Tibial nerve (tissue), 4 donors: ENCODE results near the gene SERINC2. TPM values are rescaled to one million over a fixed set of nuclear protein-coding genes. Genes with fewer than 3 reads are reported as not detected.
"Not testable (repeated sequence)": the region's sequence is repeated elsewhere in the genome, so short reads cannot be mapped to it uniquely, and the experiment has no call there.

Experiments
- DNase-seq, 2 donors: peaks; one replicate each; pipeline ENCODE4 v3.0.0-alpha.2; 2019; ENCODE audit warnings: low spot score in 2 of 2
- H3K27ac ChIP-seq, 4 donors: fragments of 200-600 bp; sonication (generic) in 3 of 4; one replicate each; pipeline ENCODE4 v1.5.1; 2017 to 2019; ENCODE audit warnings: mild to moderate bottlenecking in 1 of 4
- H3K27me3 ChIP-seq, 2 donors: fragments of 200-600 bp; sonication (generic) in 1 of 2; one replicate each; pipeline versions ENCODE4 v1.5.1 to v1.6.0; 2017 to 2019
- H3K36me3 ChIP-seq, 3 donors: fragments of 200-600 bp; sonication (generic); one replicate each; pipeline ENCODE4 v1.5.1; 2018 to 2019
- H3K4me1 ChIP-seq, 4 donors: fragments of 200-600 bp; sonication (generic) in 3 of 4; one replicate each; pipeline ENCODE4 v1.5.1; 2017 to 2019
- H3K4me3 ChIP-seq, 4 donors: fragments of 200-600 bp; sonication (generic) in 3 of 4; one replicate each; pipeline ENCODE4 v1.5.1; 2017 to 2019; ENCODE audit warnings: mild to moderate bottlenecking in 1 of 4, moderate library complexity in 1 of 4
- H3K9me3 ChIP-seq, 4 donors: fragments of 200-600 bp; sonication (generic) in 3 of 4; one replicate each; pipeline ENCODE4 v1.5.1; 2017 to 2019
- EP300 ChIP-seq, 2 donors: sonication (generic); formaldehyde crosslinking; IDR thresholded peaks; one replicate each; pipeline ENCODE4 v1.6.1; 2017; ENCODE audit warnings: antibody characterized with exemption in 2 of 2, mild to moderate bottlenecking in 1 of 2
- POLR2A ChIP-seq, 2 donors: fragments of 450-650 bp; IDR thresholded peaks; one replicate each; pipeline ENCODE4 v1.6.1; 2017; ENCODE audit warnings: antibody characterized with exemption in 2 of 2, mild to moderate bottlenecking in 2 of 2, moderate library complexity in 2 of 2
- WGBS, 2 donors: methylation state at CpG; one replicate each; pipeline ENCODE4 v1.1.5; 2018; 5-methylcytosine and 5-hydroxymethylcytosine counted together
- total RNA-seq, 4 donors: library from RNA; depleted of rRNA; stranded (reverse); fragments of >200 nt; gene quantifications; one replicate each; pipeline ENCODE4 v1.1.0, GENCODE V29; 2016
- TF ChIP-seq, protein P1 (sequence below), 5 experiments: fragments of 200-600 bp in 3 of 5; fragments of 450-650 bp in 2 of 5; sonication (generic) in 3 of 5; IDR thresholded peaks; one replicate each; pipeline ENCODE4 v1.5.1; 2016 to 2019; ENCODE audit warnings: antibody characterized with exemption in 5 of 5, mild to moderate bottlenecking in 3 of 5, moderate library complexity in 2 of 5

SERINC2 gene
- total RNA-seq, 4 donors from 2014 or later: 0.42 to 4.3 (median 2.3) TPM

DNA sequence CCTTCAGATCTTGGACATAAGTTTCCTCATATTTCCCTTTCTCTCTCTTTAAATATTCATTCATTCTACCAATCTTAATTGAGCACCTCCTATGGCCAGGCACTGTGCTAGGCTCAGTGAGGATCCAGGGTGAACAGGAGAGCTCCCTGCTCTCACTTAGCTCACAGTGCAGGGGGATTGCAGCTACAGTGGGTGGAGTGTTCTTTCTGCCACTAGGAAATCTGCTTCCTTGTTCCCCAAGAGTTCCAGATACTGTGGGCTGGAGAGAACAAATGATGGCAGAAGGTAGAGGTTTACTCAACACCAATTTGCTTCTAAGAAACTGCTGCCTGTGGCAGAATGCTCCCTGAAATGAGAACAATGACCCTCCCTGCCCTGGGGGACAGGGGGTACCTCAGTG lies 35.0 kb upstream of the SERINC2 start:
- Histone ChIP-seq H3K4me1 (peaks cover 0 to 16% (median 3%) of the 10 kb centered on the region in 4 donors), H3K36me3 (no peaks in the 10 kb centered on the region), H3K4me3 (no peak overlapping the region), H3K9me3 (no peaks in the 10 kb centered on the region), H3K27ac (no peak overlapping the region), H3K27me3 (no peaks in the 10 kb centered on the region)
- TF ChIP-seq EP300 (IDR thresholded peaks at IDR 0.05): no peak
- DNase-seq: no peak

GRCh38 chr1:31380181-31380580 lies 32.8 kb upstream of the SERINC2 start:
- no peak for DNase-seq
- Histone ChIP-seq H3K9me3 (no peaks in the 10 kb centered on the region), H3K27me3 (no peaks in the 10 kb centered on the region), H3K4me3 (no peak overlapping the region), H3K36me3 (no peaks in the 10 kb centered on the region), H3K27ac (no peak overlapping the region), H3K4me1 (no peaks in the 10 kb centered on the region)
- TF ChIP-seq POLR2A (IDR thresholded peaks at IDR 0.05) (no peak), EP300 (IDR thresholded peaks at IDR 0.05) (no peak)
- TF ChIP-seq, protein P1, sequence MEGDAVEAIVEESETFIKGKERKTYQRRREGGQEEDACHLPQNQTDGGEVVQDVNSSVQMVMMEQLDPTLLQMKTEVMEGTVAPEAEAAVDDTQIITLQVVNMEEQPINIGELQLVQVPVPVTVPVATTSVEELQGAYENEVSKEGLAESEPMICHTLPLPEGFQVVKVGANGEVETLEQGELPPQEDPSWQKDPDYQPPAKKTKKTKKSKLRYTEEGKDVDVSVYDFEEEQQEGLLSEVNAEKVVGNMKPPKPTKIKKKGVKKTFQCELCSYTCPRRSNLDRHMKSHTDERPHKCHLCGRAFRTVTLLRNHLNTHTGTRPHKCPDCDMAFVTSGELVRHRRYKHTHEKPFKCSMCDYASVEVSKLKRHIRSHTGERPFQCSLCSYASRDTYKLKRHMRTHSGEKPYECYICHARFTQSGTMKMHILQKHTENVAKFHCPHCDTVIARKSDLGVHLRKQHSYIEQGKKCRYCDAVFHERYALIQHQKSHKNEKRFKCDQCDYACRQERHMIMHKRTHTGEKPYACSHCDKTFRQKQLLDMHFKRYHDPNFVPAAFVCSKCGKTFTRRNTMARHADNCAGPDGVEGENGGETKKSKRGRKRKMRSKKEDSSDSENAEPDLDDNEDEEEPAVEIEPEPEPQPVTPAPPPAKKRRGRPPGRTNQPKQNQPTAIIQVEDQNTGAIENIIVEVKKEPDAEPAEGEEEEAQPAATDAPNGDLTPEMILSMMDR (IDR thresholded peaks at IDR 0.05): no peak
- 47 to 66% methylated on average over 3 of the region's 3 CpGs for WGBS, 2 donors

GRCh38 chr1:31381394-31382294 lies 31.4 kb upstream of the SERINC2 start:
- H3K9me3 ChIP-seq: no peaks in the 10 kb centered on the region
- DNase-seq: no peak
- H3K27ac ChIP-seq: no peak overlapping the region
- H3K27me3 ChIP-seq: no peaks in the 10 kb centered on the region
- no peak overlapping the region for H3K4me3 ChIP-seq
- no peaks in the 10 kb centered on the region for H3K4me1 ChIP-seq
- WGBS, 2 donors: 74 to 75% methylated on average over 6 of the region's 6 CpGs
- H3K36me3 ChIP-seq: no peaks in the 10 kb centered on the region
- TF ChIP-seq POLR2A (IDR thresholded peaks at IDR 0.05) (no peak), EP300 (IDR thresholded peaks at IDR 0.05) (no peak)
- TF ChIP-seq, protein P1 (IDR thresholded peaks at IDR 0.05): no peak

DNA sequence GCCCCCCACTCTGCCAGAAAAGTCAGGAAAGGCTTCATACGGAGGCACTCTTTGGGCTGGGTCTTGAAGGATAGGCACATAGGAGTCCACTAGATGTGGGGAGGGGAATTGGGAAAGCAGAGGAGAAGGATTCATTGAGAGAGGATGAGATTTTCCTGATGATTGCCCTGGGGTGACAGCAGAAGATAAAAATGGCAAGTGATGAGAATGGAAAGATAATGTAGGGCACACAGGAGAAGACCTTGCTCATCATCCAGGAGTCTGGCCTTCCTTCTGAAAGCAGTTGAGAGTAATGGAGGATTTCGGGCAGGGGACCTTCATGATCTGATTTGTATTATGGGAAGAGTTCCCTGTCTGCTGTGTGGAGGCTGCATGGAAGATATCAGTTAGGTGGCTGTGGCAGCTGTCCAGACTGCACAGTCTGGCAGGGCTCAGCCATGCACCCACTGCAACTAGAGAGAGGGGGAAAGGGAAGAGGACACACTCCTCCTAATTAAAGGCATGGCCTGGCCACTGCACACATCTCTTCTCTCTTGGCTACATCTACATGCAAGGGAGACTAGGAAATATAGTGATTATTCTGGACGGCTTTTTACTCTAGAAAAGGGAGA lies 30.5 kb upstream of the SERINC2 start:
- Histone ChIP-seq H3K27ac (no peak overlapping the region), H3K9me3 (no peaks in the 10 kb centered on the region), H3K4me1 (no peaks in the 10 kb centered on the region), H3K36me3 (no peaks in the 10 kb centered on the region), H3K4me3 (no peak overlapping the region), H3K27me3 (no peaks in the 10 kb centered on the region)
- no peak for DNase-seq
- TF ChIP-seq EP300 (IDR thresholded peaks at IDR 0.05): no peak
- TF ChIP-seq POLR2A (IDR thresholded peaks at IDR 0.05): no peak
- TF ChIP-seq, protein P1 (IDR thresholded peaks at IDR 0.05): no peak
- WGBS, 2 donors: 83 to 85% methylated on average over 3 of the region's 3 CpGs

- TF ChIP-seq, protein P1 (IDR thresholded peaks at IDR 0.05): no peak
- TF ChIP-seq POLR2A (IDR thresholded peaks at IDR 0.05) (no peak), EP300 (IDR thresholded peaks at IDR 0.05) (no peak)
- Histone ChIP-seq H3K36me3 (no peaks in the 10 kb centered on the region), H3K4me3 (no peak overlapping the region), H3K27ac (no peak overlapping the region), H3K9me3 (no peaks in the 10 kb centered on the region), H3K4me1 (no peaks in the 10 kb centered on the region), H3K27me3 (no peaks in the 10 kb centered on the region)
- WGBS, 2 donors: 44 to 97% methylated on average over 1 of the region's 1 CpG
- DNase-seq: no peak
Observed at GRCh38 chr1:31383967-31384366, 29.0 kb upstream of the SERINC2 start.

DNA sequence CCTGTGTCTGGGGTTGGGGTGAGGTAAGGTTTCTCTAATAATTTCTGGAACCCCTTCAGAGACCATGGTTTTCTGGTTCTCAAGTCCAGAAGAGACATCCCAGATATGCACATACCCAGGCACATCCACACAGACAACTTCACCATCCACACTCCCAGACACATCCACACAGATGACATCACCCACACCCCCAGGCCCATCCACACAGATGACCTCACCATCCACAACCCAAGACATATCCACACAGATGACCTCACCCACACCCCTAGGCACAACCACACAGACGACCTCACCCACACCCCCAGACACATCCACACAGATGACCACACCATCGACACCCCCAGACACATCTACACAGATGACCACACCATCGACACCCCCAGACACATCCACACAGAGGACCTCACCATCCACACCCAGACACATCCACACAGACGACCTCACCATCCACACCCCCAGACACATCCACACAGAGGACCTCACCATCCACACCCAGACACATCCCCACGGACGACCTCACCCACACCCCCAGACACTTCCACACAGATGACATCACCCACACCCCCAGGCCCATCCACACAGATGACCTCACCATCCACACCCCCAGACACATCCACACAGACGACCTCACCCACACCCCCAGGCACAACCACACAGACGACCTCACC lies 26.3 kb upstream of the SERINC2 start:
- H3K27ac ChIP-seq, H3K4me3 ChIP-seq, H3K4me1 ChIP-seq, DNase-seq, H3K27me3 ChIP-seq, H3K9me3 ChIP-seq, H3K36me3 ChIP-seq: not testable (repeated sequence)
- WGBS, 2 donors: 68 to 78% methylated on average over 8 of the region's 8 CpGs
